Neural cell (in vitro differentiated cells): ENCODE measurements around the gene DIS3L.

Experiments
- CTCF ChIP-seq: fragments of 450-650 bp; IDR thresholded peaks from 2 replicates; pipeline ENCODE4 v1.5.1; 2014; ENCODE audit warnings: antibody characterized with exemption, mild to moderate bottlenecking, moderate library complexity; ENCODE audit not compliant: poor library complexity, severe bottlenecking
- EP300 ChIP-seq: fragments of 450-650 bp; conservative IDR thresholded peaks from 2 replicates; pipeline ENCODE4 v1.6.1; 2014; ENCODE audit warnings: antibody characterized with exemption, mild to moderate bottlenecking, moderate library complexity; ENCODE audit not compliant: poor library complexity, severe bottlenecking
- EZH2 ChIP-seq: fragments of 200-600, 300-800 bp; shearing (Covaris generic), sonication (generic); IDR thresholded peaks from 2 replicates; pipeline ENCODE4 v1.6.1; 2014; ENCODE audit warnings: antibody characterized with exemption, low read length, borderline replicate concordance, mild to moderate bottlenecking; ENCODE audit not compliant: insufficient read depth, poor library complexity, severe bottlenecking
- POLR2AphosphoS5 ChIP-seq: IDR thresholded peaks from 2 replicates; pipeline ENCODE4 v1.6.1; 2012
- REST ChIP-seq: IDR thresholded peaks from 2 replicates; pipeline ENCODE4 v1.6.1; 2012; ENCODE audit warnings: borderline replicate concordance

- TF ChIP-seq CTCF = no peak
- no peak for TF ChIP-seq POLR2AphosphoS5
- TF ChIP-seq EP300 = no peak
- no peak for TF ChIP-seq EZH2
- no peak for TF ChIP-seq REST
Measured at GRCh38 chr15:66249605-66250174, 43.7 kb upstream of the DIS3L start.
